HG03064 (cell line): Measurements from ENCODE around the gene SLC45A2.
A peak's percentile ranks its signal among the peaks of the same experiment; 100 is the strongest.
"Not testable (repeated sequence)": the region's sequence is repeated elsewhere in the genome, so short reads cannot be mapped to it uniquely, and the experiment has no call there.

Source experiments
- ATAC-seq: cut with Tn5 transposase; IDR thresholded peaks from one replicate; pipeline ENCODE4 v1.9.1; 2021; ENCODE audit warnings: low read depth; ENCODE audit not compliant: unreplicated experiment

The SLC45A2 gene

GRCh38 chr5:33984671-33985124 is at the start of gene SLC45A2:
TSS of gene SLC45A2 (minus strand) at chr5:33984693. CDS start at chr5:33984583, 110 bp downstream.
- no peak for ATAC-seq

GRCh38 chr5:34031966-34032365 is 47.5 kb upstream of the SLC45A2 start:
- no peak for ATAC-seq

GRCh38 chr5:34031117-34031516 is 46.6 kb upstream of the SLC45A2 start:
- no peak for ATAC-seq

GRCh38 chr5:34030585-34030984 is 46.1 kb upstream of the SLC45A2 start:
- not testable (repeated sequence) for ATAC-seq

- no peak for ATAC-seq
Measured at GRCh38 chr5:34030048-34030447, 45.6 kb upstream of the SLC45A2 start.

GRCh38 chr5:34028349-34028748 is 43.9 kb upstream of the SLC45A2 start:
- ATAC-seq: no peak

GRCh38 chr5:34026089-34026761 is 41.7 kb upstream of the SLC45A2 start:
- no peak for ATAC-seq

- peak; percentile 82 for ATAC-seq
Measured at GRCh38 chr5:34022121-34022705, 37.7 kb upstream of the SLC45A2 start.

GRCh38 chr5:34021334-34021733 is 36.8 kb upstream of the SLC45A2 start:
- no peak for ATAC-seq

GRCh38 chr5:34020726-34021125 is 36.2 kb upstream of the SLC45A2 start:
- no peak for ATAC-seq

- no peak for ATAC-seq
Measured at GRCh38 chr5:34017254-34017653, 32.8 kb upstream of the SLC45A2 start.

GRCh38 chr5:34016750-34017149 is 32.3 kb upstream of the SLC45A2 start:
- ATAC-seq: no peak

- ATAC-seq: no peak
Measured at GRCh38 chr5:34016222-34016621, 31.7 kb upstream of the SLC45A2 start.

GRCh38 chr5:34015120-34015822 is 30.8 kb upstream of the SLC45A2 start:
- no peak for ATAC-seq

- ATAC-seq: no peak
Measured at GRCh38 chr5:34014626-34015025, 30.1 kb upstream of the SLC45A2 start.

- no peak for ATAC-seq
Measured at GRCh38 chr5:34013547-34013946, 29.1 kb upstream of the SLC45A2 start.

- ATAC-seq: no peak
Measured at GRCh38 chr5:34012791-34013190, 28.3 kb upstream of the SLC45A2 start.

GRCh38 chr5:34011536-34011935 is 27.0 kb upstream of the SLC45A2 start:
- ATAC-seq: no peak

GRCh38 chr5:34010146-34010545 is 25.7 kb upstream of the SLC45A2 start:
- not testable (repeated sequence) for ATAC-seq

- ATAC-seq: no peak
Measured at GRCh38 chr5:34009610-34010009, 25.1 kb upstream of the SLC45A2 start.

- no peak for ATAC-seq
Measured at GRCh38 chr5:34008802-34009201, 24.3 kb upstream of the SLC45A2 start.
